GM21723 (cell line): ENCODE results near the gene CBFB.

ENCODE experiments used
- ATAC-seq: cut with Tn5 transposase; IDR thresholded peaks from one replicate; pipeline ENCODE4 v1.9.1; 2021; ENCODE audit warnings: mild to moderate bottlenecking, moderate library complexity; ENCODE audit not compliant: unreplicated experiment

Gene CBFB

GRCh38 chr16:67016681-67017420, 12.1 kb upstream of the CBFB start:
- no peak for ATAC-seq

- no peak for ATAC-seq
Observed at GRCh38 chr16:67017421-67017750, 11.6 kb upstream of the CBFB start.

- ATAC-seq, result peak; percentile 81
Observed at GRCh38 chr16:67017810-67018488, 11.0 kb upstream of the CBFB start.

GRCh38 chr16:67019171-67019570, 9.8 kb upstream of the CBFB start:
- ATAC-seq, result no peak

- no peak for ATAC-seq
Observed at GRCh38 chr16:67021321-67021720, 7.6 kb upstream of the CBFB start.

- no peak for ATAC-seq
Observed at GRCh38 chr16:67022531-67023214, 6.3 kb upstream of the CBFB start.

GRCh38 chr16:67023689-67024088, 5.3 kb upstream of the CBFB start:
- ATAC-seq, result no peak

- no peak for ATAC-seq
Observed at GRCh38 chr16:67024384-67025209, 4.4 kb upstream of the CBFB start.

GRCh38 chr16:67025210-67025550, 3.8 kb upstream of the CBFB start:
- ATAC-seq, result no peak

GRCh38 chr16:67026570-67026969, 2.4 kb upstream of the CBFB start:
- ATAC-seq, result no peak

GRCh38 chr16:67027046-67027445, 1.9 kb upstream of the CBFB start:
- no peak for ATAC-seq

- ATAC-seq, result no peak
Observed at GRCh38 chr16:67028167-67028695, 718 bp upstream of the CBFB start.

GRCh38 chr16:67029254-67030096, 526 bp downstream of the CBFB start:
- ATAC-seq, result peak; percentile 52

- ATAC-seq, result peak; percentile 0
Observed at GRCh38 chr16:67030221-67030962, 1.4 kb downstream of the CBFB start.

- ATAC-seq, result no peak
Observed at GRCh38 chr16:67034487-67034886, 5.5 kb downstream of the CBFB start.

GRCh38 chr16:67035364-67035763, 6.4 kb downstream of the CBFB start:
- no peak for ATAC-seq

- ATAC-seq, result no peak
Observed at GRCh38 chr16:67036323-67036741, 7.4 kb downstream of the CBFB start.

- no peak for ATAC-seq
Observed at GRCh38 chr16:67039260-67040020, 10.5 kb downstream of the CBFB start.

- no peak for ATAC-seq
Observed at GRCh38 chr16:67040166-67040565, 11.2 kb downstream of the CBFB start.
